Gastroesophageal sphincter (tissue), 4 donors: ENCODE data around the gene NDNF. TPM values are rescaled to one million over a fixed set of nuclear protein-coding genes. Genes with fewer than 3 reads are reported as not detected.

Experiments
- ATAC-seq: fragments of 150-250 bp; one replicate; pipeline ENCODE4 v1.9.1; 2016; ENCODE audit warnings: mild to moderate bottlenecking, moderate library complexity
- H3K27ac ChIP-seq, 4 donors: fragments of 200-600 bp; sonication (generic) in 3 of 4; 1 replicate in 3 of 4; 2 replicates in 1 of 4; pipeline ENCODE4 v1.5.1; 2016 to 2019
- H3K27me3 ChIP-seq: fragments of 200-600 bp; sonication (generic); one replicate; pipeline ENCODE4 v1.5.1; 2019
- H3K36me3 ChIP-seq, 2 donors: fragments of 200-600 bp; sonication (generic); one replicate each; pipeline ENCODE4 v1.5.1; 2019; ENCODE audit warnings: control low read depth in 1 of 2
- H3K4me1 ChIP-seq, 3 donors: fragments of 200-600 bp; sonication (generic); 1 replicate in 2 of 3; 2 replicates in 1 of 3; pipeline ENCODE4 v1.5.1; 2016 to 2019; ENCODE audit warnings: control low read depth in 2 of 3
- H3K4me3 ChIP-seq, 2 donors: fragments of 200-600 bp; sonication (generic); one replicate each; pipeline ENCODE4 v1.5.1; 2019; ENCODE audit warnings: mild to moderate bottlenecking in 1 of 2, moderate library complexity in 1 of 2
- H3K9me3 ChIP-seq, 3 donors: fragments of 200-600 bp; sonication (generic); one replicate each; pipeline ENCODE4 v1.5.1; 2017 to 2019; ENCODE audit warnings: control low read depth in 2 of 3
- EP300 ChIP-seq: sonication (generic); formaldehyde crosslinking; IDR thresholded peaks from one replicate; pipeline ENCODE4 v1.6.1; 2017; ENCODE audit warnings: antibody characterized with exemption, mild to moderate bottlenecking
- POLR2A ChIP-seq, 2 donors: fragments of 450-650 bp; IDR thresholded peaks; one replicate each; pipeline ENCODE4 v1.6.1; 2017; ENCODE audit warnings: antibody characterized with exemption in 2 of 2, mild to moderate bottlenecking in 2 of 2, moderate library complexity in 1 of 2
- POLR2AphosphoS5 ChIP-seq: sonication (generic); formaldehyde crosslinking; IDR thresholded peaks from one replicate; pipeline ENCODE4 v1.6.1; 2017; ENCODE audit warnings: antibody characterized with exemption
- WGBS, 2 donors: methylation state at CpG; one replicate each; pipeline ENCODE4 v1.1.5; 2018; ENCODE audit warnings: low coverage in 1 of 2; 5-methylcytosine and 5-hydroxymethylcytosine counted together
- total RNA-seq, 4 donors: library from RNA; depleted of rRNA; stranded (reverse); fragments of >200 nt; gene quantifications; one replicate each; pipeline ENCODE4 v1.1.0, GENCODE V29; 2016
- TF ChIP-seq, protein P1 (sequence below), 4 experiments: fragments of 200-600 bp in 2 of 4; fragments of 450-650 bp in 2 of 4; sonication (generic) in 1 of 4; IDR thresholded peaks; one replicate each; pipeline ENCODE4 v1.5.1; 2017 to 2019; ENCODE audit warnings: antibody characterized with exemption in 4 of 4, mild to moderate bottlenecking in 2 of 4, moderate library complexity in 2 of 4

Gene NDNF
- total RNA-seq, 4 donors from 2014 or later = 5.3 to 14.2 (median 9.7) TPM

DNA sequence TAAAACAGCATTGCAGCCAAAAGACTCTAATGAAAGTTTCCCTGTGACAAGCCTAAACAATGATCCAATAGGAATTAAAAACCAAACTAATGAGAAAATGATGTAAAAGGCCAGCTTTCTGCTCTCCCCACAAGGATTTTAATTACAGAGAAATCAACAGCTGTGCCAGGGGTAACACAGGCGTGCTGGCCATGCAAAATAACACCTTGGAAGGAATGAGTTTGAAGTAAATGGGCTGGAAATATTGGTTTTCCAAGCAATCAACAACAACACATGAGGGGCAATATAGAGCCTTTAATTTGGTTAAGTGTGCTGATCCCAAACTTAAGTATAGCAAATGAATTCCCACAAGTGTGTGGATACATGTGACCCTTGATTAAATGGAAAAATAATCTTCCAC is 56.9 kb downstream of the NDNF start:
- 38 to 70% methylated on average over 1 of the region's 1 CpG for WGBS, 2 donors
- H3K4me1 ChIP-seq = no peaks in the 10 kb centered on the region
- ATAC-seq = no peak
- H3K36me3 ChIP-seq = no peaks in the 10 kb centered on the region
- TF ChIP-seq POLR2AphosphoS5 = no peak
- TF ChIP-seq, protein P1, sequence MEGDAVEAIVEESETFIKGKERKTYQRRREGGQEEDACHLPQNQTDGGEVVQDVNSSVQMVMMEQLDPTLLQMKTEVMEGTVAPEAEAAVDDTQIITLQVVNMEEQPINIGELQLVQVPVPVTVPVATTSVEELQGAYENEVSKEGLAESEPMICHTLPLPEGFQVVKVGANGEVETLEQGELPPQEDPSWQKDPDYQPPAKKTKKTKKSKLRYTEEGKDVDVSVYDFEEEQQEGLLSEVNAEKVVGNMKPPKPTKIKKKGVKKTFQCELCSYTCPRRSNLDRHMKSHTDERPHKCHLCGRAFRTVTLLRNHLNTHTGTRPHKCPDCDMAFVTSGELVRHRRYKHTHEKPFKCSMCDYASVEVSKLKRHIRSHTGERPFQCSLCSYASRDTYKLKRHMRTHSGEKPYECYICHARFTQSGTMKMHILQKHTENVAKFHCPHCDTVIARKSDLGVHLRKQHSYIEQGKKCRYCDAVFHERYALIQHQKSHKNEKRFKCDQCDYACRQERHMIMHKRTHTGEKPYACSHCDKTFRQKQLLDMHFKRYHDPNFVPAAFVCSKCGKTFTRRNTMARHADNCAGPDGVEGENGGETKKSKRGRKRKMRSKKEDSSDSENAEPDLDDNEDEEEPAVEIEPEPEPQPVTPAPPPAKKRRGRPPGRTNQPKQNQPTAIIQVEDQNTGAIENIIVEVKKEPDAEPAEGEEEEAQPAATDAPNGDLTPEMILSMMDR (IDR thresholded peaks at IDR 0.05) = no peak
- no peak for TF ChIP-seq EP300
- no peak for TF ChIP-seq POLR2A (IDR thresholded peaks at IDR 0.05)
- no peak overlapping the region for H3K27ac ChIP-seq
- no peaks in the 10 kb centered on the region for H3K27me3 ChIP-seq
- no peak overlapping the region for H3K4me3 ChIP-seq
- H3K9me3 ChIP-seq = no peaks in the 10 kb centered on the region

GRCh38 chr4:121014544-121014943 is 57.8 kb downstream of the NDNF start:
- H3K4me3 ChIP-seq = no peak overlapping the region
- TF ChIP-seq, protein P1 (IDR thresholded peaks at IDR 0.05) = no peak
- no peak for TF ChIP-seq POLR2AphosphoS5
- no peak for TF ChIP-seq POLR2A (IDR thresholded peaks at IDR 0.05)
- no peak for TF ChIP-seq EP300
- no peaks in the 10 kb centered on the region for H3K27me3 ChIP-seq
- no peaks in the 10 kb centered on the region for H3K4me1 ChIP-seq
- ATAC-seq = no peak
- H3K9me3 ChIP-seq = no peaks in the 10 kb centered on the region
- 90 to 100% methylated on average over 1 of the region's 1 CpG for WGBS, 2 donors
- H3K36me3 ChIP-seq = no peaks in the 10 kb centered on the region
- no peak overlapping the region for H3K27ac ChIP-seq

GRCh38 chr4:121011780-121012340 is 60.5 kb downstream of the NDNF start:
- TF ChIP-seq, protein P1 (IDR thresholded peaks at IDR 0.05) = no peak
- TF ChIP-seq POLR2AphosphoS5 (no peak), EP300 (no peak), POLR2A (IDR thresholded peaks at IDR 0.05) (no peak)
- Histone ChIP-seq H3K9me3 (no peaks in the 10 kb centered on the region), H3K27me3 (no peaks in the 10 kb centered on the region), H3K27ac (no peak overlapping the region), H3K36me3 (no peaks in the 10 kb centered on the region), H3K4me3 (no peak overlapping the region), H3K4me1 (no peaks in the 10 kb centered on the region)
- ATAC-seq = no peak
- WGBS, 2 donors = 92 to 100% methylated on average over 1 of the region's 1 CpG

- Histone ChIP-seq H3K27ac (no peak overlapping the region), H3K27me3 (no peaks in the 10 kb centered on the region), H3K4me3 (no peak overlapping the region), H3K9me3 (no peaks in the 10 kb centered on the region), H3K36me3 (no peaks in the 10 kb centered on the region), H3K4me1 (no peaks in the 10 kb centered on the region)
- no peak for ATAC-seq
- WGBS, 2 donors = 74% methylated on average over 2 of the region's 2 CpGs; no CpG with 5 or more reads in 1 of the 2 donors
- TF ChIP-seq EP300 (no peak), POLR2AphosphoS5 (no peak), POLR2A (IDR thresholded peaks at IDR 0.05) (no peak)
- TF ChIP-seq, protein P1 (IDR thresholded peaks at IDR 0.05) = no peak
These were observed 61.2 kb downstream of the NDNF start for GRCh38 chr4:121011138-121011537.
